Coronary artery (tissue), 2 donors: ENCODE data around the gene NAT16.
"Not testable (repeated sequence)": the region's sequence is repeated elsewhere in the genome, so short reads cannot be mapped to it uniquely, and the experiment has no call there.

Experiments
- DNase-seq: peaks from one replicate; pipeline ENCODE4 v3.0.0-alpha.2; 2017; ENCODE audit warnings: low spot score
- H3K27ac ChIP-seq, 2 donors: fragments of 200-600 bp; sonication (generic); one replicate each; pipeline ENCODE4 v1.5.1; 2016 to 2019
- H3K4me3 ChIP-seq: fragments of 200-600 bp; sonication (generic); 2 replicates; pipeline ENCODE4 v1.5.1; 2016; ENCODE audit warnings: mild to moderate bottlenecking, moderate library complexity
- TF ChIP-seq, protein P1 (sequence below): fragments of 200-600 bp; sonication (generic); IDR thresholded peaks from one replicate; pipeline ENCODE4 v1.5.1; 2019; ENCODE audit warnings: antibody characterized with exemption

Gene NAT16

GRCh38 chr7:101137651-101138212 is 42.4 kb downstream of the NAT16 start:
- no peak for DNase-seq
- Histone ChIP-seq H3K27ac (peak overlapping the region; percentile 70 to 77), H3K4me3 (peak overlapping the region; percentile 43)
- TF ChIP-seq, protein P1, sequence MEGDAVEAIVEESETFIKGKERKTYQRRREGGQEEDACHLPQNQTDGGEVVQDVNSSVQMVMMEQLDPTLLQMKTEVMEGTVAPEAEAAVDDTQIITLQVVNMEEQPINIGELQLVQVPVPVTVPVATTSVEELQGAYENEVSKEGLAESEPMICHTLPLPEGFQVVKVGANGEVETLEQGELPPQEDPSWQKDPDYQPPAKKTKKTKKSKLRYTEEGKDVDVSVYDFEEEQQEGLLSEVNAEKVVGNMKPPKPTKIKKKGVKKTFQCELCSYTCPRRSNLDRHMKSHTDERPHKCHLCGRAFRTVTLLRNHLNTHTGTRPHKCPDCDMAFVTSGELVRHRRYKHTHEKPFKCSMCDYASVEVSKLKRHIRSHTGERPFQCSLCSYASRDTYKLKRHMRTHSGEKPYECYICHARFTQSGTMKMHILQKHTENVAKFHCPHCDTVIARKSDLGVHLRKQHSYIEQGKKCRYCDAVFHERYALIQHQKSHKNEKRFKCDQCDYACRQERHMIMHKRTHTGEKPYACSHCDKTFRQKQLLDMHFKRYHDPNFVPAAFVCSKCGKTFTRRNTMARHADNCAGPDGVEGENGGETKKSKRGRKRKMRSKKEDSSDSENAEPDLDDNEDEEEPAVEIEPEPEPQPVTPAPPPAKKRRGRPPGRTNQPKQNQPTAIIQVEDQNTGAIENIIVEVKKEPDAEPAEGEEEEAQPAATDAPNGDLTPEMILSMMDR = no peak

- Histone ChIP-seq H3K27ac (no peak overlapping the region), H3K4me3 (no peak overlapping the region)
- TF ChIP-seq, protein P1 = no peak
- DNase-seq = no peak
These were observed 45.6 kb downstream of the NAT16 start for GRCh38 chr7:101134399-101134980.

GRCh38 chr7:101133621-101134398 is 46.3 kb downstream of the NAT16 start:
- no peak for DNase-seq
- Histone ChIP-seq H3K4me3 (no peak overlapping the region), H3K27ac (no peak overlapping the region)
- TF ChIP-seq, protein P1 = no peak

- not testable (repeated sequence) for H3K4me3 ChIP-seq, H3K27ac ChIP-seq, DNase-seq
These were observed 47.2 kb downstream of the NAT16 start for GRCh38 chr7:101132626-101133600.

- no peak for DNase-seq
- H3K27ac ChIP-seq = no peak overlapping the region
- TF ChIP-seq, protein P1 = no peak
- H3K4me3 ChIP-seq = no peak overlapping the region
These were observed 50.4 kb downstream of the NAT16 start for GRCh38 chr7:101129603-101130117.

- no peak for DNase-seq
These were observed 51.9 kb downstream of the NAT16 start for GRCh38 chr7:101128040-101128834.

More at GRCh38 chr7:101128040-101128834, 51.9 kb downstream of the NAT16 start:
- Histone ChIP-seq H3K27ac (peak overlapping the region; percentile 48 to 76), H3K4me3 (peak overlapping the region; percentile 70)
- TF ChIP-seq, protein P1 = no peak
